ENCODE measurements around the gene ANKH.

DNA sequence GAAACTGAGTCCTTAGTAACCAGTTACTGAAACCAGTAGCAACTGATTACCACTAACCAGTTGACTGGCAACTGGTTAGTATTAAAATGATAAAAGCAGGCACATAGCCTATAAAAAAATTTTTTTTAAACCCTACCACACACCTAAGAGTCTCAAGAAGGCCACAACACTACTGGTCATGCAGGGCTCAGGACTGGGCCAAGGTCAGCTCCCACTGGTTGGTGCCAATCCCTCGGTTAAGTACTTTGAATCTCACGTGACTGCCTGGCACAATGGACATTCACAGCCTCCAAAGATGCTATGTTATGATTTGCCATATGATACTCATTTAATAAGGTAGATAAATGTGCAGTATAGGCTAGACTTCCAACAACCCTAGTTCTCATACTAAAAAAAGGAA, 8.5 kb downstream of the ANKH start:
- TF ChIP-seq, protein P1, sequence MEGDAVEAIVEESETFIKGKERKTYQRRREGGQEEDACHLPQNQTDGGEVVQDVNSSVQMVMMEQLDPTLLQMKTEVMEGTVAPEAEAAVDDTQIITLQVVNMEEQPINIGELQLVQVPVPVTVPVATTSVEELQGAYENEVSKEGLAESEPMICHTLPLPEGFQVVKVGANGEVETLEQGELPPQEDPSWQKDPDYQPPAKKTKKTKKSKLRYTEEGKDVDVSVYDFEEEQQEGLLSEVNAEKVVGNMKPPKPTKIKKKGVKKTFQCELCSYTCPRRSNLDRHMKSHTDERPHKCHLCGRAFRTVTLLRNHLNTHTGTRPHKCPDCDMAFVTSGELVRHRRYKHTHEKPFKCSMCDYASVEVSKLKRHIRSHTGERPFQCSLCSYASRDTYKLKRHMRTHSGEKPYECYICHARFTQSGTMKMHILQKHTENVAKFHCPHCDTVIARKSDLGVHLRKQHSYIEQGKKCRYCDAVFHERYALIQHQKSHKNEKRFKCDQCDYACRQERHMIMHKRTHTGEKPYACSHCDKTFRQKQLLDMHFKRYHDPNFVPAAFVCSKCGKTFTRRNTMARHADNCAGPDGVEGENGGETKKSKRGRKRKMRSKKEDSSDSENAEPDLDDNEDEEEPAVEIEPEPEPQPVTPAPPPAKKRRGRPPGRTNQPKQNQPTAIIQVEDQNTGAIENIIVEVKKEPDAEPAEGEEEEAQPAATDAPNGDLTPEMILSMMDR (IDR thresholded peaks at IDR 0.05; ENCODE audit: borderline replicate concordance, extremely low read depth, low read length, poor library complexity, severe bottlenecking), result no peak
- no peak for TF ChIP-seq EZH2 (IDR thresholded peaks at IDR 0.05; ENCODE audit: borderline replicate concordance, low read depth, low read length, severe bottlenecking)

Measured in DND-41 (cell line).